Subcutaneous abdominal adipose tissue (tissue), 5 donors: ENCODE measurements around the gene RTEL1.

Experiments used
- H3K27ac ChIP-seq: one replicate; pipeline ENCODE4 v1.7.0; 2013; ENCODE audit warnings: low read depth, mild to moderate bottlenecking, inconsistent platforms, low read length, moderate library complexity
- H3K27me3 ChIP-seq, 5 donors: one replicate each; pipeline ENCODE4 v1.7.0; 2013; ENCODE audit warnings: low read length in 5 of 5, inconsistent platforms in 1 of 5; ENCODE audit not compliant: control insufficient read depth in 5 of 5, insufficient read depth in 4 of 5
- H3K36me3 ChIP-seq, 5 donors: one replicate each; pipeline ENCODE4 v1.7.0; 2013; ENCODE audit warnings: low read length in 5 of 5; ENCODE audit not compliant: control insufficient read depth in 5 of 5, insufficient read depth in 5 of 5
- H3K4me1 ChIP-seq, 5 donors: one replicate each; pipeline ENCODE4 v1.7.0; 2013; ENCODE audit warnings: low read length in 5 of 5, mild to moderate bottlenecking in 3 of 5, moderate library complexity in 1 of 5; ENCODE audit not compliant: control insufficient read depth in 5 of 5, insufficient read depth in 5 of 5
- H3K4me3 ChIP-seq, 5 donors: one replicate each; pipeline ENCODE4 v1.7.0; 2013; ENCODE audit warnings: low read length in 5 of 5, low read depth in 1 of 5
- H3K9ac ChIP-seq, 5 donors: one replicate each; pipeline ENCODE4 v1.7.0; 2013; ENCODE audit warnings: low read length in 5 of 5, mild to moderate bottlenecking in 4 of 5, moderate library complexity in 3 of 5
- H3K9me3 ChIP-seq, 5 donors: one replicate each; pipeline ENCODE4 v1.7.0; 2013; ENCODE audit warnings: low read length in 5 of 5; ENCODE audit not compliant: control insufficient read depth in 5 of 5
- donor health status: healthy.
- donor health status: healthy.
- donor health status: healthy.
- donor health status: healthy.
- donor health status: healthy.

The RTEL1 gene

GRCh38 chr20:63688228-63689045 is 30.3 kb downstream of the RTEL1 start:
- H3K27ac ChIP-seq: peak overlapping the region; percentile 76
- peak overlapping the region in 2 of 5 donors; percentile 22 to 43 for H3K9ac ChIP-seq
- H3K36me3 ChIP-seq: peaks cover 0 to 4% (median 0%) of the 10 kb centered on the region in 5 donors
- no peaks in the 10 kb centered on the region for H3K9me3 ChIP-seq
- H3K27me3 ChIP-seq: no peaks in the 10 kb centered on the region
- H3K4me1 ChIP-seq: peaks cover 8 to 53% (median 35%) of the 10 kb centered on the region in 5 donors
- H3K4me3 ChIP-seq: peak overlapping the region in 1 of 5 donors; percentile 13

- peak overlapping the region; percentile 76 for H3K27ac ChIP-seq
- H3K36me3 ChIP-seq: peaks cover 0 to 12% (median 5%) of the 10 kb centered on the region in 5 donors
- no peaks in the 10 kb centered on the region for H3K27me3 ChIP-seq
- no peak overlapping the region for H3K4me3 ChIP-seq
- no peaks in the 10 kb centered on the region for H3K9me3 ChIP-seq
- H3K9ac ChIP-seq: peak overlapping the region in 2 of 5 donors; percentile 47 to 58
- peaks cover 8 to 53% (median 35%) of the 10 kb centered on the region in 5 donors for H3K4me1 ChIP-seq
These were observed 31.2 kb downstream of the RTEL1 start for GRCh38 chr20:63689046-63690002.

GRCh38 chr20:63690003-63690897 is 32.1 kb downstream of the RTEL1 start:
- H3K27ac ChIP-seq: no peak overlapping the region
- H3K27me3 ChIP-seq: no peaks in the 10 kb centered on the region
- H3K4me3 ChIP-seq: no peak overlapping the region
- no peak overlapping the region for H3K9ac ChIP-seq
- peaks cover 8 to 53% (median 38%) of the 10 kb centered on the region in 5 donors for H3K4me1 ChIP-seq
- peaks cover 0 to 19% (median 8%) of the 10 kb centered on the region in 5 donors for H3K36me3 ChIP-seq
- H3K9me3 ChIP-seq: no peaks in the 10 kb centered on the region

GRCh38 chr20:63690898-63691710 is 33.0 kb downstream of the RTEL1 start:
- no peak overlapping the region for H3K4me3 ChIP-seq
- peaks cover 8 to 52% (median 39%) of the 10 kb centered on the region in 5 donors for H3K4me1 ChIP-seq
- H3K27me3 ChIP-seq: no peaks in the 10 kb centered on the region
- H3K36me3 ChIP-seq: peaks cover 0 to 24% (median 8%) of the 10 kb centered on the region in 5 donors
- H3K9me3 ChIP-seq: no peaks in the 10 kb centered on the region
- no peak overlapping the region for H3K9ac ChIP-seq
- H3K27ac ChIP-seq: no peak overlapping the region

- Histone ChIP-seq H3K4me1 (peaks cover 4 to 51% (median 39%) of the 10 kb centered on the region in 5 donors), H3K27ac (no peak overlapping the region), H3K27me3 (no peaks in the 10 kb centered on the region), H3K4me3 (no peak overlapping the region), H3K9ac (no peak overlapping the region), H3K9me3 (no peaks in the 10 kb centered on the region), H3K36me3 (peaks cover 0 to 28% (median 8%) of the 10 kb centered on the region in 5 donors)
These were observed 33.8 kb downstream of the RTEL1 start for GRCh38 chr20:63691711-63692435.

GRCh38 chr20:63692436-63693082 is 34.4 kb downstream of the RTEL1 start:
- Histone ChIP-seq H3K36me3 (peaks cover 0 to 34% (median 8%) of the 10 kb centered on the region in 5 donors), H3K27ac (no peak overlapping the region), H3K9me3 (no peaks in the 10 kb centered on the region), H3K4me1 (peaks cover 0 to 51% (median 39%) of the 10 kb centered on the region in 5 donors), H3K9ac (no peak overlapping the region), H3K27me3 (no peaks in the 10 kb centered on the region), H3K4me3 (no peak overlapping the region)

- H3K4me3 ChIP-seq: no peak overlapping the region
- H3K9me3 ChIP-seq: no peaks in the 10 kb centered on the region
- H3K27me3 ChIP-seq: no peaks in the 10 kb centered on the region
- H3K4me1 ChIP-seq: peaks cover 0 to 50% (median 39%) of the 10 kb centered on the region in 5 donors
- no peak overlapping the region for H3K9ac ChIP-seq
- no peak overlapping the region for H3K27ac ChIP-seq
- H3K36me3 ChIP-seq: peaks cover 0 to 34% (median 8%) of the 10 kb centered on the region in 5 donors
These were observed 35.1 kb downstream of the RTEL1 start for GRCh38 chr20:63693083-63693732.
